Skeletal muscle tissue (tissue), 4 donors: ENCODE measurements around the gene PIGP. TPM values are rescaled to one million over a fixed set of nuclear protein-coding genes. Genes with fewer than 3 reads are reported as not detected.

Experiments used
- H3K27ac ChIP-seq: one replicate; pipeline ENCODE4 v1.7.0; 2013; ENCODE audit warnings: mild to moderate bottlenecking, low read depth, low read length, inconsistent platforms
- H3K27me3 ChIP-seq, 3 donors: one replicate each; pipeline ENCODE4 v1.7.0; 2013; ENCODE audit warnings: low read length in 3 of 3; ENCODE audit not compliant: control insufficient read depth in 3 of 3, insufficient read depth in 3 of 3
- H3K36me3 ChIP-seq, 3 donors: one replicate each; pipeline ENCODE4 v1.7.0; 2013; ENCODE audit warnings: low read length in 3 of 3; ENCODE audit not compliant: control insufficient read depth in 3 of 3, insufficient read depth in 3 of 3
- H3K4me1 ChIP-seq, 3 donors: one replicate each; pipeline ENCODE4 v1.7.0; 2013; ENCODE audit warnings: low read length in 3 of 3, mild to moderate bottlenecking in 3 of 3; ENCODE audit not compliant: control insufficient read depth in 3 of 3, insufficient read depth in 3 of 3
- H3K4me3 ChIP-seq, 3 donors: one replicate each; pipeline ENCODE4 v1.7.0; 2013; ENCODE audit warnings: low read length in 3 of 3
- H3K9ac ChIP-seq, 3 donors: one replicate each; pipeline ENCODE4 v1.7.0; 2013; ENCODE audit warnings: low read length in 3 of 3, mild to moderate bottlenecking in 3 of 3, moderate library complexity in 2 of 3, low read depth in 1 of 3
- H3K9me3 ChIP-seq, 3 donors: one replicate each; pipeline ENCODE4 v1.7.0; 2013; ENCODE audit warnings: low read length in 3 of 3; ENCODE audit not compliant: control insufficient read depth in 3 of 3
- total RNA-seq: library from RNA; depleted of rRNA; stranded (reverse); fragments of >200 nt; gene quantifications from one replicate; pipeline ENCODE4 v1.2.3, GENCODE V29; 2014
- donor health status: Osteomylitis.

PIGP gene
- total RNA-seq, 1 donor from 2014 or later: 11.5 TPM

DNA sequence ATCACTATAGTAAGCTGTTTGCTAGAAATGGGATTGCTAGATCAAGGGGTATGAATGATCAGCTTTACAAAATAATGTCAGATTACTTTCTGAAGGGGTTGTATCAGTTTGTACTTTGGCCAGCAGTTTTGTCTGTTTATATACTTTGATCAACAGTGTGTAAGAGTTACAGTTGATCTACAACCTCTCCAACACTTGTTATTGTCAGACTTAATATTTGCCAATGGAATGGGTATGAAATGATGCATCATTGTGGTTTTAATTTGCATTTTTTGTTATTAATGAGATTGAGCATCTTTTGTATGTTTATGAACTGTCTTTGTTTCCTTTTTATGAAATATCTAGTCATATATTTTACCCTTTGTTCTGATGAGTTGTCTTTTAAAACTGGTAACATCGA is 4.5 kb upstream of the PIGP start:
- Histone ChIP-seq H3K4me1 (peaks cover 12 to 20% (median 13%) of the 10 kb centered on the region in 3 donors), H3K9ac (no peak overlapping the region), H3K27me3 (no peaks in the 10 kb centered on the region), H3K36me3 (no peaks in the 10 kb centered on the region), H3K27ac (no peak overlapping the region), H3K4me3 (no peak overlapping the region), H3K9me3 (no peaks in the 10 kb centered on the region)

DNA sequence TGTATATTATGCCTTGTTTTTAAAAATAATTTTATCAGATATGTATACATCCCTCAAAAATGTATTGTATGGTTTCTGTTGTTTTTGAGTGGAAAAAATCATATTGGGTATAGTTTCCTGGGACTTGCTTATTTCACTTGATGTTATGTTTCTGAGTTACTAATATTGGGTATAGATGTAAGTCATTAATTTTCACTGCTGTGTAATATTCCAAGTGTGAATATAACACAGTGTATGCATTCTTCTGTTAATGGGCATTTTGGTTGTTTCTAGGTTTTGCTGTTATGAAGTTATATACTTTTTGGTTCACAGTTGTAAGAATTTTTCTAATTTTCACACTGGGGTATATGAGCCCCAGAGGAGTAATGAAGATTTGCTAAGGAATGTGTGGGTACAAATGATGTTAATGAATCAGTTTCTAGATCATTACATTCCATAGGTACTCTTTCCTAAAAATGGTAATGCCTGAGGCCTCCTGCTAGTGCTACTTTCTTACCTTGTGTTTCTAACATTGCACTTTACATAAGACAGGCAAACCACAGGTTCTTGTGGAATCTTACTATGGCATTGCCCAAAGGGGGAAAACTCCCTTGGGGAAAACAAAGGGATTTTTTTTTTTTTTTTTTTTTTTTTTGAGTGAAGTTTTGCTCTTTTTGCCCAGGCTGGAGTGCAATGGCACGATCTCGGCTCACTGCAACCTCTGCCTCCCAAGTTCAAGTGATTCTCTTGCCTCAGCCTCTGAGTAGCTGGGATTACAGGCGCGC is 3.4 kb upstream of the PIGP start:
- H3K27me3 ChIP-seq: no peaks in the 10 kb centered on the region
- no peak overlapping the region for H3K9ac ChIP-seq
- no peaks in the 10 kb centered on the region for H3K36me3 ChIP-seq
- H3K27ac ChIP-seq: no peak overlapping the region
- H3K9me3 ChIP-seq: no peaks in the 10 kb centered on the region
- peaks cover 14 to 27% (median 18%) of the 10 kb centered on the region in 3 donors for H3K4me1 ChIP-seq
- no peak overlapping the region for H3K4me3 ChIP-seq

DNA sequence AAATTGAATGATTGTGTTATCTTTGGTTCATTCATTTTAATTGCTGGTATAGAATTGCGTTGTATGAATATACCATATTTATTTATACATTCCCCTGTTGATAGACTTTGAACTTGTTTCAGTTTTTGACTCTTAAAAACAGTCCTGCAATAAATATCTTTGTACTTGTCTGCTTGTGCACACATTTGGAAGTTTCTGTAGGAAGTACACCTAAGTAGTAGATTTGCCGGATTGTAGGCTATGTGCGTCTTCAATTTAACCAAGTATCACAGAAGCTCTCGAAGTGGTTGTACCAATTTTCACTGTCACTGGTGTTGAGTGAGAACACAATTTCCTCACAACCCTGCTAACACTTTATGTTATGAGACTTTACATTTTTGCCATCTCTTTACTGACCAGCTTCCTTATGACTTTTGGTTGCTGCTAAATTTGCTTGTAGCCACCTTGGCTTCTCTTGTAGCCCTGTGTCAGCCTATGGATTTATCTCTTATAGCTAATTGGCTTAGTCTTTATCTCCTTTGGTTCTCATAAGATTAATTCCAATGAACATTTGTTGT is 2.4 kb upstream of the PIGP start:
- Histone ChIP-seq H3K27me3 (no peaks in the 10 kb centered on the region), H3K9ac (no peak overlapping the region), H3K27ac (no peak overlapping the region), H3K4me1 (peaks cover 14 to 31% (median 18%) of the 10 kb centered on the region in 3 donors), H3K4me3 (no peak overlapping the region), H3K9me3 (no peaks in the 10 kb centered on the region), H3K36me3 (peaks cover 0 to 5% (median 0%) of the 10 kb centered on the region in 3 donors)

DNA sequence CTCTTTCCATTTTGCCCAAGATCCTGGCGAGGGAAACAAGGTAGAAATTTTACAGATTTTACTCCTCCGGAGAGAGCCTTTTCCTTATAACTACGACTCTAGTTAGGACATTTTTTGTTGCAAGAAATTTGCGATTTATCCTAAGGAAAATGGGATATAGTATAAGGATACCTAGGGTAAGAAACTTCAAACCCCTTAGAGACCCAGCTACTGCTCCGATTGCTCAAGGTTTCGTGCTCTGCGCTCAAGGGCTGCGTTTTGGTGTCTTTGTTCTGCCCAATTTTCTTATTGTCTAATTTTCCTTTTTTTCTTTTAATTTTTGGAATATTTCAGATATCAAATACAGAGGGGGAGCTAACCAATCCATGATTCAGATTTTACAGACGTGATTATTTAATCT is 1.7 kb upstream of the PIGP start:
- peak overlapping the region; percentile 92 to 99 (median 97) for H3K4me3 ChIP-seq
- peak overlapping the region; percentile 86 to 95 (median 94) for H3K9ac ChIP-seq
- H3K27me3 ChIP-seq: no peaks in the 10 kb centered on the region
- H3K9me3 ChIP-seq: no peaks in the 10 kb centered on the region
- peaks cover 0 to 11% (median 2%) of the 10 kb centered on the region in 3 donors for H3K36me3 ChIP-seq
- peak overlapping the region; percentile 97 for H3K27ac ChIP-seq
- peaks cover 14 to 31% (median 18%) of the 10 kb centered on the region in 3 donors for H3K4me1 ChIP-seq

- peak overlapping the region; percentile 92 to 99 (median 97) for H3K4me3 ChIP-seq
- no peaks in the 10 kb centered on the region for H3K27me3 ChIP-seq
- H3K27ac ChIP-seq: peak overlapping the region; percentile 97
- H3K9me3 ChIP-seq: no peaks in the 10 kb centered on the region
- peak overlapping the region; percentile 86 to 95 (median 94) for H3K9ac ChIP-seq
- H3K4me1 ChIP-seq: peaks cover 14 to 31% (median 18%) of the 10 kb centered on the region in 3 donors
- H3K36me3 ChIP-seq: peaks cover under 1 to 11% (median 2%) of the 10 kb centered on the region in 3 donors
Observed at GRCh38 chr21:37074197-37074510, 1.3 kb upstream of the PIGP start.

DNA sequence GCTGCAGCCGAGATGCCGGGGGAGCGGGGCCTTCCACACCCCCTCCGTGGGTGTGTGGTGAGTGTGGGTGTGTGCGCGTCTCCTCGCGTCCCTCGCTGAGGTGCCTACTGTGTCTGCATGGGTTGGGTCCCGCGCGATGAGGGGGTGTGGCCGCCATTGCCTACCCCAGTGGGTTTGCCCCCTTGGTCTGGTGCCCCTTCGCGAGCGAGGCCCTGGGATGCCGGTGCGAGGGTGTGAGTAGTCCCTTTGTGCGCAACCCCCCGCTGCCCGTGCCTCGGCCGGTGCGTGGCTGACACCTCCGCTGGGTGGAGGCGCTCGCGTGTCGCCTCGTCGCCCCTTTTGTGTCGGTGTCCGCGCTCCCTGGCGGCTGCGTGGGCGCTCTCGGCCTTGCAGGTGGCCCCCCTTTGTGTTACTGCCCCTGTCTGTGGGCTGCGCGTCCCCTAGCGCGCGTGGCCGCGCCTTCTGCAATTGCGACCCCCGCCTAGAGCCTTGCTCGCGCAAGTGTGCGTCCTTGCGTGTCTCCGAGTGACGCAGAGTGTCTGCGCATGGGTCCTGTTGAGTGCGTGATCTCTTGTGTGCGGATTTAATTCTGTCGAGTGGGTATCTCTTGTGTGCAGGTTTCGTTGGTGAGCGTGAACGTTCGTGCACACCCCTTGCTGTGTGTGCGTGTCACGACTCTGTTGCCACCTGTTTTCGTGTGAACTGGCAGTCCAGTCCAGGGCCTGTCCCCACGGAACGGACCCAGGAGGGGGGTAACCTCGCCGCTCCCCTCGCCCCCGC is 736 bp upstream of the PIGP start:
- Histone ChIP-seq H3K4me3 (peak overlapping the region; percentile 92 to 99 (median 97)), H3K9ac (peak overlapping the region; percentile 86 to 95 (median 94)), H3K4me1 (peaks cover 14 to 31% (median 18%) of the 10 kb centered on the region in 3 donors), H3K9me3 (peaks cover 0 to under 1% (median 0%) of the 10 kb centered on the region in 3 donors), H3K36me3 (peaks cover 4 to 16% (median 6%) of the 10 kb centered on the region in 3 donors), H3K27ac (peak overlapping the region; percentile 97), H3K27me3 (no peaks in the 10 kb centered on the region)

GRCh38 chr21:37072274-37072987 is 440 bp downstream of the PIGP start:
- Histone ChIP-seq H3K27ac (peak overlapping the region; percentile 97), H3K27me3 (no peaks in the 10 kb centered on the region), H3K4me3 (peak overlapping the region; percentile 83 to 99 (median 89)), H3K9me3 (peaks cover 0 to 2% (median 0%) of the 10 kb centered on the region in 3 donors), H3K4me1 (peaks cover 14 to 31% (median 18%) of the 10 kb centered on the region in 3 donors), H3K36me3 (peaks cover 6 to 21% (median 8%) of the 10 kb centered on the region in 3 donors), H3K9ac (peak overlapping the region; percentile 87 to 94 (median 93))

- Histone ChIP-seq H3K27ac (peak overlapping the region; percentile 97), H3K36me3 (peaks cover 8 to 27% (median 9%) of the 10 kb centered on the region in 3 donors), H3K4me1 (peaks cover 14 to 31% (median 18%) of the 10 kb centered on the region in 3 donors), H3K27me3 (no peaks in the 10 kb centered on the region), H3K9ac (peak overlapping the region; percentile 87 to 94 (median 93)), H3K9me3 (peaks cover 0 to 2% (median 0%) of the 10 kb centered on the region in 3 donors), H3K4me3 (peak overlapping the region; percentile 83 to 99 (median 89))
Observed at GRCh38 chr21:37071561-37072273, 1.2 kb downstream of the PIGP start.
